Ishikawa (cell line): ENCODE results near the gene FAM53B.

Experiments
- CEBPB ChIP-seq: IDR thresholded peaks from 2 replicates; pipeline ENCODE4 v1.6.1; 2012
- EP300 ChIP-seq: IDR thresholded peaks from 2 replicates; pipeline ENCODE4 v1.6.1; 2012; ENCODE audit warnings: borderline replicate concordance
- TF ChIP-seq, protein P1 (sequence below): IDR thresholded peaks from 2 replicates; pipeline ENCODE4 v1.6.1; 2012
- TF ChIP-seq, protein P2 (sequence below): IDR thresholded peaks from 2 replicates; pipeline ENCODE4 v1.6.1; 2012; ENCODE audit warnings: low read depth, mild to moderate bottlenecking

DNA sequence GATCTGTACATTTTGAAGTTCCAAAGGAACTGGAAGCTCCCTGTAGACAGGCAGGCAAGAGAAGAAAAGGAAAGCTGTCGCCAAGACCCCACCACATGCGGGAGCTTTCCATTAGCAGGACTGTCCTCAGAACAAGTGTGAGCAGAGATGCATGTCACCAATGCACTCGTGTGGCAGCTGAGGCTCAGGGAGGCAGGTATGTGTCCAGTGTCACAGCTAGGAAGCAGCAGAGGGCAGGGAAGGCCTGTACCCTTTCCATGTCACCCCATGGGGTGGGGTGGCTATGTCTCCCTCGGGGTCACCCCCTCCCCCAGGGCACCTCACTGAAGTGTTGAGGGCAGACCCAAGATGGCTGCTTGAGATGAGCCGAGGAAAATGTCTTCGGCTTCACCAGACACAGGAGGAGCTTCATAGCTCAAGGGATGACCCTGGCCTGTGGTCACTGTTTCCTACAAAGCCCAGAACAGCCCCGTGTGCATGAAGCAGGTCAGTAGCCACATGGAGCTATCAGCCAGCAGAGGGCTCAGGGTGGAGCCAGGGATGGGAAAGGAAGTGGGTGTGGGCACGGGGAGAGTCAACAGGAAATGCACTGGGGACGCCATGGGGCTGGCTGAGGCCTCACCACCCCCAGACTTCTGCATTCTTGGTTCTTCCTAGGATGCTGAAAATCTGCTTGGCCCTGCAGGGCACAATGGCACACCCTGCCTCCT, 96.6 kb downstream of the FAM53B start:
- no peak for TF ChIP-seq EP300
- TF ChIP-seq, protein P1, sequence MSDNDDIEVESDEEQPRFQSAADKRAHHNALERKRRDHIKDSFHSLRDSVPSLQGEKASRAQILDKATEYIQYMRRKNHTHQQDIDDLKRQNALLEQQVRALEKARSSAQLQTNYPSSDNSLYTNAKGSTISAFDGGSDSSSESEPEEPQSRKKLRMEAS, result no peak
- TF ChIP-seq, protein P2, sequence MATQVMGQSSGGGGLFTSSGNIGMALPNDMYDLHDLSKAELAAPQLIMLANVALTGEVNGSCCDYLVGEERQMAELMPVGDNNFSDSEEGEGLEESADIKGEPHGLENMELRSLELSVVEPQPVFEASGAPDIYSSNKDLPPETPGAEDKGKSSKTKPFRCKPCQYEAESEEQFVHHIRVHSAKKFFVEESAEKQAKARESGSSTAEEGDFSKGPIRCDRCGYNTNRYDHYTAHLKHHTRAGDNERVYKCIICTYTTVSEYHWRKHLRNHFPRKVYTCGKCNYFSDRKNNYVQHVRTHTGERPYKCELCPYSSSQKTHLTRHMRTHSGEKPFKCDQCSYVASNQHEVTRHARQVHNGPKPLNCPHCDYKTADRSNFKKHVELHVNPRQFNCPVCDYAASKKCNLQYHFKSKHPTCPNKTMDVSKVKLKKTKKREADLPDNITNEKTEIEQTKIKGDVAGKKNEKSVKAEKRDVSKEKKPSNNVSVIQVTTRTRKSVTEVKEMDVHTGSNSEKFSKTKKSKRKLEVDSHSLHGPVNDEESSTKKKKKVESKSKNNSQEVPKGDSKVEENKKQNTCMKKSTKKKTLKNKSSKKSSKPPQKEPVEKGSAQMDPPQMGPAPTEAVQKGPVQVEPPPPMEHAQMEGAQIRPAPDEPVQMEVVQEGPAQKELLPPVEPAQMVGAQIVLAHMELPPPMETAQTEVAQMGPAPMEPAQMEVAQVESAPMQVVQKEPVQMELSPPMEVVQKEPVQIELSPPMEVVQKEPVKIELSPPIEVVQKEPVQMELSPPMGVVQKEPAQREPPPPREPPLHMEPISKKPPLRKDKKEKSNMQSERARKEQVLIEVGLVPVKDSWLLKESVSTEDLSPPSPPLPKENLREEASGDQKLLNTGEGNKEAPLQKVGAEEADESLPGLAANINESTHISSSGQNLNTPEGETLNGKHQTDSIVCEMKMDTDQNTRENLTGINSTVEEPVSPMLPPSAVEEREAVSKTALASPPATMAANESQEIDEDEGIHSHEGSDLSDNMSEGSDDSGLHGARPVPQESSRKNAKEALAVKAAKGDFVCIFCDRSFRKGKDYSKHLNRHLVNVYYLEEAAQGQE, result no peak
- no peak for TF ChIP-seq CEBPB
